Natural killer cell (primary cell): ENCODE results near the gene PDILT. TPM values are rescaled to one million over a fixed set of nuclear protein-coding genes. Genes with fewer than 3 reads are reported as not detected.
"Not testable (repeated sequence)": the region's sequence is repeated elsewhere in the genome, so short reads cannot be mapped to it uniquely, and the experiment has no call there.

ENCODE experiments used
- ATAC-seq, 3 donors: fragments of 150-1000 bp in 2 of 3; fragments of 200-7000 bp in 1 of 3; cut with Tn5 transposase; 1 replicate in 1 of 3; 2 replicates in 2 of 3; pipeline ENCODE4 v1.10.0; 2021; ENCODE audit warnings: mild to moderate bottlenecking in 2 of 3, moderate library complexity in 2 of 3
- DNase-seq, 2 donors: peaks; one replicate each; pipeline versions ENCODE4 v3.0.0 to v3.0.0-alpha.2; 2013 to 2021; ENCODE audit warnings: mixed read lengths in 1 of 2
- H3K27ac ChIP-seq: one replicate; pipeline ENCODE4 v1.5.1; 2013; ENCODE audit warnings: mild to moderate bottlenecking, low read length
- H3K27me3 ChIP-seq: one replicate; pipeline ENCODE4 v1.6.1; 2013; ENCODE audit warnings: low read length; ENCODE audit not compliant: control insufficient read depth, insufficient read depth
- H3K36me3 ChIP-seq: one replicate; pipeline ENCODE4 v1.6.1; 2013; ENCODE audit warnings: low read length; ENCODE audit not compliant: control insufficient read depth, insufficient read depth
- H3K4me1 ChIP-seq: one replicate; pipeline ENCODE4 v1.6.1; 2013; ENCODE audit warnings: low read length; ENCODE audit not compliant: control insufficient read depth, insufficient read depth
- H3K4me3 ChIP-seq: one replicate; pipeline ENCODE4 v1.5.1; 2013; ENCODE audit warnings: low read length
- H3K9me3 ChIP-seq: one replicate; pipeline ENCODE4 v1.6.1; 2013; ENCODE audit warnings: low read length; ENCODE audit not compliant: control insufficient read depth, insufficient read depth
- H3K27ac Mint-ChIP-seq, 2 donors: one replicate each; pipeline ENCODE4 v1.8.0; 2022; ENCODE audit warnings: mild to moderate bottlenecking in 2 of 2, mixed read lengths in 2 of 2, moderate library complexity in 1 of 2
- H3K27me3 Mint-ChIP-seq, 2 donors: one replicate each; pipeline ENCODE4 v1.8.0; 2022; ENCODE audit warnings: low read depth in 2 of 2, mixed read lengths in 2 of 2
- H3K36me3 Mint-ChIP-seq: one replicate; pipeline ENCODE4 v1.8.0; 2022; ENCODE audit warnings: mixed read lengths
- H3K4me1 Mint-ChIP-seq, 2 donors: one replicate each; pipeline ENCODE4 v1.8.0; 2022; ENCODE audit warnings: mixed read lengths in 2 of 2
- H3K4me3 Mint-ChIP-seq: one replicate; pipeline ENCODE4 v1.8.0; 2022; ENCODE audit warnings: mild to moderate bottlenecking, moderate library complexity, mixed read lengths
- H3K9me3 Mint-ChIP-seq, 2 donors: one replicate each; pipeline ENCODE4 v1.8.0; 2022; ENCODE audit warnings: mixed read lengths in 2 of 2
- CTCF ChIP-seq: fragments of 200-600 bp; IDR thresholded peaks from one replicate; pipeline ENCODE4 v1.8.0; 2022; ENCODE audit warnings: antibody characterized with exemption
- WGBS: methylation state at CpG from one replicate; pipeline ENCODE4 v1.1.7; 2013; ENCODE audit warnings: missing lambda C conversion rate; ENCODE audit not compliant: insufficient coverage; 5-methylcytosine and 5-hydroxymethylcytosine counted together
- intact Hi-C: fragments of 100-400 bp; cut with micrococcal nuclease; formaldehyde crosslinking; loops from one replicate; pipeline ENCODE4 v1.14.2; 2022
- total RNA-seq, 4 donors: library from RNA; stranded (reverse); fragments of 120-200 nt in 1 of 4; gene quantifications; one replicate each; pipeline versions ENCODE4 v1.2.3 to v1.2.4, GENCODE V29; 2013 to 2022

PDILT gene
- total RNA-seq, 3 donors from 2014 or later (not counting 1 experiment from before 2014, with no cell fraction given), result not detected

GRCh38 chr16:20427401-20427797 lies 22.9 kb upstream of the PDILT start:
- H3K27me3 ChIP-seq, H3K36me3 ChIP-seq, H3K9me3 ChIP-seq, H3K9me3 Mint-ChIP-seq, H3K27ac ChIP-seq, intact Hi-C loops, H3K27me3 Mint-ChIP-seq, ATAC-seq, H3K4me1 ChIP-seq, H3K27ac Mint-ChIP-seq, H3K36me3 Mint-ChIP-seq, H3K4me1 Mint-ChIP-seq, DNase-seq, H3K4me3 ChIP-seq, H3K4me3 Mint-ChIP-seq: not testable (repeated sequence)
- WGBS, result 73% methylated on average over 2 of the region's 2 CpGs

GRCh38 chr16:20424129-20424866 lies 19.8 kb upstream of the PDILT start:
- no peaks in the 10 kb centered on the region for H3K36me3 ChIP-seq
- H3K4me3 Mint-ChIP-seq, result no peak overlapping the region
- no peak overlapping the region for H3K27ac Mint-ChIP-seq
- no peak overlapping the region for H3K4me3 ChIP-seq
- TF ChIP-seq CTCF, result no peak
- peaks cover 0 to 4% of the 10 kb centered on the region in 2 donors for H3K9me3 Mint-ChIP-seq
- H3K4me1 Mint-ChIP-seq, result no peaks in the 10 kb centered on the region
- H3K36me3 Mint-ChIP-seq, result no peaks in the 10 kb centered on the region
- whole genome bisulfite sequencing, result 73% methylated on average over 2 of the region's 2 CpGs
- H3K4me1 ChIP-seq, result no peaks in the 10 kb centered on the region
- peaks cover 0 to 3% of the 10 kb centered on the region in 2 donors for H3K27me3 Mint-ChIP-seq
- no peaks in the 10 kb centered on the region for H3K9me3 ChIP-seq
- intact Hi-C loops, result no loop called here
- no peak for DNase-seq
- H3K27me3 ChIP-seq, result no peaks in the 10 kb centered on the region
- ATAC-seq, result no peak
- no peak overlapping the region for H3K27ac ChIP-seq

- intact Hi-C loops, H3K4me3 Mint-ChIP-seq, H3K36me3 ChIP-seq, H3K9me3 ChIP-seq, H3K27ac ChIP-seq, H3K4me1 ChIP-seq, H3K27me3 Mint-ChIP-seq, ATAC-seq, H3K27ac Mint-ChIP-seq, H3K9me3 Mint-ChIP-seq, H3K36me3 Mint-ChIP-seq, H3K4me1 Mint-ChIP-seq, H3K4me3 ChIP-seq, H3K27me3 ChIP-seq, DNase-seq: not testable (repeated sequence)
- WGBS, result 96% methylated on average over 4 of the region's 5 CpGs
Measured at GRCh38 chr16:20423772-20424128, 19.2 kb upstream of the PDILT start.

GRCh38 chr16:20421748-20422147 lies 17.2 kb upstream of the PDILT start:
- H3K27me3 Mint-ChIP-seq, H3K27ac Mint-ChIP-seq, H3K4me1 Mint-ChIP-seq, H3K36me3 ChIP-seq, DNase-seq, ATAC-seq, intact Hi-C loops, H3K27me3 ChIP-seq, H3K4me3 Mint-ChIP-seq, H3K9me3 Mint-ChIP-seq, H3K4me3 ChIP-seq, H3K36me3 Mint-ChIP-seq, H3K27ac ChIP-seq, H3K4me1 ChIP-seq, H3K9me3 ChIP-seq: not testable (repeated sequence)
- WGBS, result 78% methylated on average over 1 of the region's 2 CpGs

GRCh38 chr16:20419093-20419492 lies 14.6 kb upstream of the PDILT start:
- H3K9me3 ChIP-seq, ATAC-seq, H3K4me1 ChIP-seq, H3K4me1 Mint-ChIP-seq, DNase-seq, H3K27ac ChIP-seq, H3K4me3 ChIP-seq, H3K27me3 ChIP-seq, H3K36me3 Mint-ChIP-seq, H3K36me3 ChIP-seq, H3K9me3 Mint-ChIP-seq, H3K27ac Mint-ChIP-seq, intact Hi-C loops, H3K4me3 Mint-ChIP-seq: not testable (repeated sequence)
- peaks cover 8 to 11% of the 10 kb centered on the region in 2 donors for H3K27me3 Mint-ChIP-seq
- WGBS, result 94% methylated on average over 7 of the region's 8 CpGs
